Measurements from ENCODE around the gene AUNIP.

DNA sequence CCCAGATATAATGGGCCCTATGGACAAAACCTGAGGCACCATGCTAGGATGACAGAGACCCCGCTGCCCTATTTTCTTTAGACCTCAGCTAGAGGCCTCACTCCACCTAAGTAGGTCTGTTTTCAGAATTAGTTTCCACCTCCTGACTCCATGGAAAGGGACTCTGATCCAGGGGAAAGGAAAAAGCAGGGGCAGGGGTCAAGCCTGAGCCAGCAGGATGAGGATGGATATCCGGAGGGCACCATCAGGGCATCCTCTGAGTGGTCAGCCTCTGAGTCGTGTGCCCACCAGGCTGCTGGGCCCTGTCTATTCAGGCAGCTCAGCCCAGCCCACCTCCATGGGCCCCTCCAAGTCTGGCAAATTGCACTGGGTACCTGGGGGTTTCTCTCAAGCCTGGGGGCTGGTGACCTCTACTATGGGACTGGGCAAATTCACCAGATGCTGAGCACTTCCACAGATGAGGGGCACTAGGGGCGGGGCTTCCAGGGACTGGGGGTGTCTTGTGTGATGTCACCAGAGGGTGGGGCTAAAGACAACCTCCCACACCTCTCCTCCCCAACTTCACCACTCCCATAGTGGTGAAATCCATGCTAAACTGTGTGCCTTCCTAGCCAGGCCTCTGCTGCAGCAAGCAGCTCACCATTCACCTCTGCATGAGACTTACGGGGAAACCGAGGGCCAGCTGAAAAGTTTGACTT is 10.8 kb upstream of the AUNIP start:
- TF ChIP-seq, protein P1, sequence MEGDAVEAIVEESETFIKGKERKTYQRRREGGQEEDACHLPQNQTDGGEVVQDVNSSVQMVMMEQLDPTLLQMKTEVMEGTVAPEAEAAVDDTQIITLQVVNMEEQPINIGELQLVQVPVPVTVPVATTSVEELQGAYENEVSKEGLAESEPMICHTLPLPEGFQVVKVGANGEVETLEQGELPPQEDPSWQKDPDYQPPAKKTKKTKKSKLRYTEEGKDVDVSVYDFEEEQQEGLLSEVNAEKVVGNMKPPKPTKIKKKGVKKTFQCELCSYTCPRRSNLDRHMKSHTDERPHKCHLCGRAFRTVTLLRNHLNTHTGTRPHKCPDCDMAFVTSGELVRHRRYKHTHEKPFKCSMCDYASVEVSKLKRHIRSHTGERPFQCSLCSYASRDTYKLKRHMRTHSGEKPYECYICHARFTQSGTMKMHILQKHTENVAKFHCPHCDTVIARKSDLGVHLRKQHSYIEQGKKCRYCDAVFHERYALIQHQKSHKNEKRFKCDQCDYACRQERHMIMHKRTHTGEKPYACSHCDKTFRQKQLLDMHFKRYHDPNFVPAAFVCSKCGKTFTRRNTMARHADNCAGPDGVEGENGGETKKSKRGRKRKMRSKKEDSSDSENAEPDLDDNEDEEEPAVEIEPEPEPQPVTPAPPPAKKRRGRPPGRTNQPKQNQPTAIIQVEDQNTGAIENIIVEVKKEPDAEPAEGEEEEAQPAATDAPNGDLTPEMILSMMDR (IDR thresholded peaks at IDR 0.05), result no peak
- TF ChIP-seq POLR2A (IDR thresholded peaks at IDR 0.05), result no peak

All from prostate gland (tissue), 2 donors.